Psoas muscle (tissue), 8 donors: ENCODE results near the gene VIPR2. TPM values are rescaled to one million over a fixed set of nuclear protein-coding genes. Genes with fewer than 3 reads are reported as not detected.

Experiments used
- ATAC-seq, 4 donors: fragments of 200-7000 bp; cut with Tn5 transposase; one replicate each; pipeline ENCODE4 v1.9.1; 2020; ENCODE audit warnings: moderate library complexity in 3 of 4, mild to moderate bottlenecking in 2 of 4
- DNase-seq, 2 donors: peaks; one replicate each; pipeline ENCODE4 v3.0.0-alpha.2; 2020
- H3K27ac ChIP-seq: fragments of 200-600 bp; one replicate; pipeline ENCODE4 v1.8.0; 2022
- H3K27me3 ChIP-seq, 3 donors: fragments of 200-600 bp in 1 of 3; one replicate each; pipeline versions ENCODE4 v1.6.1 to v1.8.0; 2013 to 2022; ENCODE audit warnings: low read length in 2 of 3, mild to moderate bottlenecking in 2 of 3, moderate library complexity in 1 of 3; ENCODE audit not compliant: insufficient read depth in 3 of 3
- H3K36me3 ChIP-seq, 2 donors: fragments of 200-600 bp in 1 of 2; one replicate each; pipeline versions ENCODE4 v1.6.1 to v1.8.0; 2013 to 2022; ENCODE audit warnings: low read depth in 1 of 2, mild to moderate bottlenecking in 1 of 2, moderate library complexity in 1 of 2; ENCODE audit not compliant: insufficient read depth in 1 of 2
- H3K4me1 ChIP-seq: fragments of 200-600 bp; one replicate; pipeline ENCODE4 v1.8.0; 2022
- H3K4me3 ChIP-seq: fragments of 200-600 bp; one replicate; pipeline ENCODE4 v1.8.0; 2022; ENCODE audit warnings: mild to moderate bottlenecking
- H3K9me3 ChIP-seq: fragments of 200-600 bp; one replicate; pipeline ENCODE4 v1.8.0; 2022
- CTCF ChIP-seq: fragments of 200-600 bp; IDR thresholded peaks from one replicate; pipeline ENCODE4 v1.8.0; 2022; ENCODE audit warnings: antibody characterized with exemption
- WGBS, 3 donors: extraction: QIAGEN DNeasy Blood & Tissue Kit; methylation state at CpG; one replicate each; pipeline versions ENCODE4 v1.1.6 to v1.1.7; 2013; 5-methylcytosine and 5-hydroxymethylcytosine counted together
- intact Hi-C, 2 donors: fragments of 100-400 bp; cut with DNase I; formaldehyde crosslinking; loops; one replicate each; pipeline versions ENCODE4 v1.11.0 to v1.14.2; 2022
- polyA plus RNA-seq, 3 donors: library from polyadenylated mRNA; stranded (reverse); fragments of 200-250 nt; gene quantifications; one replicate each; pipeline ENCODE4 v1.2.3, GENCODE V29; 2013
- total RNA-seq, 4 donors: library from RNA; stranded (reverse); fragmentation: NEBNext Ultra II Directional in 2 of 4; extraction: Animal tissue kit (Norgen Biotek cat#: 25700) in 2 of 4; gene quantifications; one replicate each; pipeline versions ENCODE4 v1.2.1 to v1.2.4, GENCODE V29; 2021 to 2023
- donor health status: healthy with polysubstance abuse.
- donor health status: DM: no; HTN: no; CAD: no; lungs with moderate emphysema.
- donor health status: Bipolar disorder and iron deficiency.
- donor health status: healthy.
- donor health status: DM: yes; HTN: yes; CAD: no.
- donor health status: DM: no; HTN: no; CAD: no.
- donor health status: DM: no; HTN: no; CAD: no.
- donor health status: DM: yes; HTN: yes; CAD: no.

The VIPR2 gene
- total and polyA plus RNA-seq, 7 donors = 0.60 to 3.6 (median 2.4) TPM

- intact Hi-C loops = no loop called here
- 68 to 82% (median 72%) methylated on average over 9 of the region's 9 CpGs for WGBS, 3 donors
- Histone ChIP-seq H3K27ac (no peak overlapping the region), H3K4me3 (no peak overlapping the region), H3K9me3 (no peaks in the 10 kb centered on the region), H3K36me3 (no peaks in the 10 kb centered on the region), H3K27me3 (no peaks in the 10 kb centered on the region), H3K4me1 (peaks cover 24% of the 10 kb centered on the region)
- DNase-seq (peak in 1 of 2 donors; percentile 54), ATAC-seq (peak in 1 of 4 donors; percentile 18)
- no peak for TF ChIP-seq CTCF
These were observed 130.8 kb downstream of the VIPR2 start for GRCh38 chr7:159013825-159014289.

- ATAC-seq (peak; percentile 17 to 25 (median 20)), DNase-seq (peak in 1 of 2 donors; percentile 53)
- H3K4me3 ChIP-seq = no peak overlapping the region
- H3K4me1 ChIP-seq = peaks cover 24% of the 10 kb centered on the region
- no peak for TF ChIP-seq CTCF
- no peak overlapping the region for H3K27ac ChIP-seq
- no peaks in the 10 kb centered on the region for H3K27me3 ChIP-seq
- intact Hi-C loops = no loop called here
- H3K9me3 ChIP-seq = no peaks in the 10 kb centered on the region
- WGBS, 3 donors = 71 to 78% (median 72%) methylated on average over 18 of the region's 18 CpGs
- H3K36me3 ChIP-seq = no peaks in the 10 kb centered on the region
These were observed 131.4 kb downstream of the VIPR2 start for GRCh38 chr7:159013181-159013690.

GRCh38 chr7:159012353-159013069 lies 132.2 kb downstream of the VIPR2 start:
- ATAC-seq = peak; percentile 47 to 72 (median 56)
- 18 to 30% (median 23%) methylated on average over 12 of the region's 12 CpGs for WGBS, 3 donors
- peak overlapping the region; percentile 23 for H3K27ac ChIP-seq

GRCh38 chr7:159011722-159012022 lies 133.0 kb downstream of the VIPR2 start:
- Histone ChIP-seq H3K4me3 (no peak overlapping the region), H3K9me3 (no peaks in the 10 kb centered on the region), H3K4me1 (peaks cover 29% of the 10 kb centered on the region), H3K27ac (no peak overlapping the region), H3K36me3 (no peaks in the 10 kb centered on the region), H3K27me3 (peaks cover 0 to 3% (median 0%) of the 10 kb centered on the region in 3 donors)
- TF ChIP-seq CTCF = no peak
- intact Hi-C loops = no loop called here
- WGBS, 3 donors = 53 to 64% (median 53%) methylated on average over 3 of the region's 3 CpGs
- DNase-seq (no peak), ATAC-seq (no peak)

More at GRCh38 chr7:159012353-159013069, 132.2 kb downstream of the VIPR2 start:
- no peaks in the 10 kb centered on the region for H3K36me3 ChIP-seq
- no peak overlapping the region for H3K4me3 ChIP-seq
- no peak for TF ChIP-seq CTCF
- no peaks in the 10 kb centered on the region for H3K9me3 ChIP-seq
- H3K27me3 ChIP-seq = peaks cover 0 to 3% (median 0%) of the 10 kb centered on the region in 3 donors
- H3K4me1 ChIP-seq = peaks cover 28% of the 10 kb centered on the region
- intact Hi-C loops = no loop called here
- DNase-seq = peak; percentile 54 to 78
